WI38 (cell line): Measurements from ENCODE around the gene DCUN1D3.

Experiments
- H3K4me3 ChIP-seq: 2 replicates; pipeline ENCODE4 v1.5.1; 2011; ENCODE audit warnings: low read depth, mild to moderate bottlenecking, control low read depth, low read length
- CTCF ChIP-seq: IDR thresholded peaks from 2 replicates; pipeline ENCODE4 v1.5.1; 2012; ENCODE audit warnings: low read depth, mild to moderate bottlenecking, control low read depth, low read length

Gene DCUN1D3

DNA sequence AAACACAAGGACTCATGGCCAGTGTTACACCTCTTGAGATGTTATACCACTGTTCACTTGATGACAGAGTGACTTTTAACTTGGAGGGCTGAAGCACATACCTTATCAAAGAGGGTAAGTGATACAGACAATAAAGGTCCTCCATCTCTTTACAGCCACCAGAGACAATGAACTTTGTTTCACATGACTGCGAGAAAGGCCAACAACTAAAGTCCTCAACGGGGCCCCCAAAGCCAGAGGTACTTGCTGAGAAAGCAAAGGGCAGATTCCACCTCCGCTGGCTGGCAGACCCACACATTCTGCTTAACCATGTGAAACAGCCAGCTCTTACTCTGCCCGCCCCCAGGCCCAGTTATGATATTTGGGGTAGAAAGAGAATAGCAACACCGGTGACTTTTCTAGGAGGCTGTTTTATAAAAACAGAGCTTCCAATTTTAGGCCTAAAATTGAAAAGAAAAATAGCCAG is 21.4 kb downstream of the DCUN1D3 start:
- TF ChIP-seq CTCF: no peak
- peak overlapping the region; percentile 24; the same call in 1 of the 2 replicates for H3K4me3 ChIP-seq

GRCh38 chr16:20875355-20875650 is 24.9 kb downstream of the DCUN1D3 start:
- no peak overlapping the region for H3K4me3 ChIP-seq
- TF ChIP-seq CTCF: no peak

DNA sequence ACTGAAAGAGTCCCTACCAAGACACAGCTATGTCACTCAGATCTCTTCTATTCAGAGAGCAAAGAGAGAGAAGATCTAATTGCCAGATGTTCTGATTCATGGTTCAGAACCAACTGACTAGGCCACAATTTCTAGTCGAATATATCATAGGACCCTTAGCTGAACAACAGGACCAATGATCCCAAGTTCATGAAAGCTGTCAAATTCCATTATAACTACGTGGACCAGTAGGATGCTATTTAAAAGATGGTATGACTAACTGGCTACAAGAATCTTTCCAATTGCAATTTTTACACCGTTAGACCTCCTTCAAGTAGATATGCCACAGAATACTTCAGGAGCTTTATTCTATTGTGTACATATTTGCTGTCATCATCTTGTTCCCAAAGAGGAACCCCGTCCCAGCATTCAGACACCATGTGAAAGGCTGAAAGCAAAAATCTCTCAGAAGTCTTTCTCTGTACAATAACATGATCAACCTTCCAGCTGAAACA is 26.0 kb downstream of the DCUN1D3 start:
- no peak for TF ChIP-seq CTCF
- H3K4me3 ChIP-seq: no peak overlapping the region

DNA sequence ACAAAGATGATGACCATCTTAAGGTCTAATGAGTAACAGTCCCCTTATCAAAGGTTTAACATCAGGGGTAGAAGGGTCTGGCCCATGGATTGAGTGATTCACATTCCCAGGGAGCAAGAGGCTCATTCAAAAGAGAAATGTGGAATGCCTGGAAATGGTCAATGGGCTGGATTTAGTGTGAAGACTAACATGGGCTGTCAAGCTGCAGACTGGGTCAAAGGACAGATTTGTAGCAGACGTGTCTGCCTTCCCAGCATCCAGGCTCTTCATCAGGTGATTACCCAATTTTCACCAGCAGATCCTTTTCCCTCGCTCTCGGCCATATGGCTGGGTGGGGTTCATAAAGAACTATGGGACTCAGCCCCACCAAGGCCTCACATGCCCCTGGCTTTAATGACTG is 26.8 kb downstream of the DCUN1D3 start:
- H3K4me3 ChIP-seq: no peak overlapping the region
- TF ChIP-seq CTCF: no peak

DNA sequence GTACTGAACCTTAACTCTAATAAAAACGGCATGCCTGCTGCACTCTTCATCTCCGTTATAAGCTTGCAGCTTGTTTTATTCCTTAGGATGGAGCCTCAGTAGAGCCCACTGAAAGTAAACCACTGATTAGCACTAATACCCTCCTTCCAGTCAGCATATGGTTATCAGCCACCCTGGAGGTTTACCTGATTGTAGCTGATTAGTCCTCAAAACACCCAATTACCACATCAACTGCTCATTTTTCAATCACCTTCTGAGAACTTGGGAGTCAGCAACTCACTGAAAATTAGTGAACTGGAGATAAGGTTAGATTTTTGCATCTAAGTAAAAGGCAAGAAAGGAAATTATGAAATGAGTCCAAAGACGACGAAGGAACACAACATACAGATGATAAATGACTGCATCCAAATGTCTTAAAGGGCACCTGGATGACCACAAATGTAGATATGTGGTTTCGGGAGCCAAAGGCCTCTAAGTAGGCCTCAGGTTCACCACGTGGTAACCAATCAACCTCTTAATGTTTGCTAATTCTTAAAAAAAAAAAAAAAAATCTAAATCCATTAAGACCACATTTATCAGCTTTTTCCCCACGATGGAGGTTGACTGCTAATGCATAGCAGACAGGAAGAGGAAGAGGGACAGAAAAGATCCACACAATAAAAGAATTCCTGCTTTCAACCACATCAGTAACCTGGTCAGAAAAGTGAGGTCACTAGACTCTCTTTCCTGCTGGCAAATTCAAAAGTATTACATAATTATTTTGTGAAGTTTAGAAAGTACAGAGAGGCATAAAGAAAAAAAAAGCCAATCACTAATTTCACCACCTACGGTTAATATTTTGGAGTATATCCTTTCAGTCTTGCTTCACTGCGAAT is 28.0 kb downstream of the DCUN1D3 start:
- TF ChIP-seq CTCF: no peak
- no peak overlapping the region for H3K4me3 ChIP-seq

DNA sequence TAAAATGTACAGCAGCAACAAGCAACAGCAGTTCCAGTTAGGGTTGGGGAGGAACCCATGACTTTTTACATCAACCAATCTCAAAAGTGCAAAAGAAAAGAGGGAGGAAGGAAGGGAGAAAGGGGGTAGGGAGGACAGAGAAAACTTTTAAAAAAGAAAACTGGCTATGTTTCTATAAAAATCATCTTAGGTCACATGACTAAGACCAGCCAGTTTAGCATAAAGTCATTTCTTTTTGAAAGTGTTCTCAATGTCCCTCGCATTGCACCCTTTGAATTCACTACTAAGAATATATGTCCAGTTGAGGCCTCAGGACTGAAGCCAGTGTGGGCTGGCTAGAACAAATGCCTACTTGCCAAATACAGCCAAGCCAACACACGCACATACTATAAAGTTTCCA is 28.9 kb downstream of the DCUN1D3 start:
- no peak for TF ChIP-seq CTCF
- no peak overlapping the region for H3K4me3 ChIP-seq

- no peak for TF ChIP-seq CTCF
- no peak overlapping the region for H3K4me3 ChIP-seq
Measured at GRCh38 chr16:20870122-20870820, 29.9 kb downstream of the DCUN1D3 start.
